Endothelial cell of umbilical vein (primary cell): Measurements from ENCODE around the gene BEAN1. TPM values are rescaled to one million over a fixed set of nuclear protein-coding genes. Genes with fewer than 3 reads are reported as not detected.

ENCODE experiments used
- BruUV-seq: library from RNA; stranded (reverse); fragments of 400-500 nt; replicated peaks from 2 replicates; lab custom pipeline; 2021; lab: Mats Ljungman, UMichigan
- CTCF ChIA-PET: fragments of 300-600, 350-600 bp; sonication (Branson Sonifier 250); formaldehyde crosslinking; loops from one replicate; lab custom pipeline; 2021; ENCODE audit warnings: antibody characterized with exemption, inconsistent platforms; lab: Charles Lee
- POLR2A ChIA-PET: fragments of 300-600, 350-600 bp; sonication (Branson Sonifier 250); formaldehyde crosslinking; loops from one replicate; lab custom pipeline; 2021; ENCODE audit warnings: antibody characterized with exemption, inconsistent platforms; lab: Charles Lee
- DNase-seq: peaks from one replicate; pipeline ENCODE4 v3.0.0-alpha.2; 2011; ENCODE audit warnings: low read depth, low spot score
- FAIRE-seq: peaks from 2 replicates; lab custom pipeline; 2011; peaks lifted over from hg19 to GRCh38; lab: Jason Lieb, UNC
- H2AFZ ChIP-seq: 2 replicates; pipeline ENCODE4 v1.6.0; 2012; ENCODE audit warnings: low read depth, low read length, control low read depth, inconsistent platforms
- H3K27ac ChIP-seq: 2 replicates; pipeline ENCODE4 v1.5.1; 2011; ENCODE audit warnings: low read depth, mild to moderate bottlenecking, control low read depth, low read length, moderate library complexity; ENCODE audit not compliant: insufficient read depth
- H3K27me3 ChIP-seq, 2 experiments: 2 replicates each; pipeline versions ENCODE4 v1.6.0 to v1.6.1; 2011; ENCODE audit warnings: low read length in 2 of 2, mixed read lengths in 1 of 2; ENCODE audit not compliant: control insufficient read depth in 2 of 2, insufficient read depth in 2 of 2
- H3K36me3 ChIP-seq, 2 experiments: 2 replicates in 1 of 2; 3 replicates in 1 of 2; pipeline ENCODE4 v1.5.1; 2011; ENCODE audit warnings: low read length in 2 of 2, mild to moderate bottlenecking in 1 of 2, moderate library complexity in 1 of 2; ENCODE audit not compliant: control insufficient read depth in 2 of 2, insufficient read depth in 2 of 2; ENCODE audit errors: extremely low read depth in 1 of 2
- H3K4me1 ChIP-seq: 3 replicates; pipeline ENCODE4 v1.5.1; 2011; ENCODE audit warnings: mild to moderate bottlenecking, low read length; ENCODE audit not compliant: control insufficient read depth, insufficient read depth; ENCODE audit errors: extremely low read depth
- H3K4me2 ChIP-seq: 2 replicates; pipeline ENCODE4 v1.6.1; 2011; ENCODE audit warnings: low read length, control low read depth, mixed read lengths; ENCODE audit not compliant: insufficient read depth
- H3K4me3 ChIP-seq, 3 experiments: fragments of 200-600 bp in 1 of 3; sonication (generic), shearing (Covaris generic) in 1 of 3; replicated peaks in 1 of 3; 2 replicates each; pipeline ENCODE4 v1.5.1; 2011 to 2016; ENCODE audit warnings: control low read depth in 3 of 3, low read length in 3 of 3, mild to moderate bottlenecking in 2 of 3, inconsistent platforms in 1 of 3, low read depth in 1 of 3, moderate library complexity in 1 of 3; ENCODE audit not compliant: insufficient read depth in 1 of 3
- H3K79me2 ChIP-seq: 2 replicates; pipeline ENCODE4 v1.6.0; 2012; ENCODE audit warnings: low read length, inconsistent platforms; ENCODE audit not compliant: control insufficient read depth, insufficient read depth
- H3K9ac ChIP-seq: replicated peaks from 2 replicates; pipeline ENCODE3; 2011; ENCODE audit warnings: low read length, control low read depth; ENCODE audit not compliant: insufficient read depth; ENCODE audit errors: extremely low read depth
- H3K9me1 ChIP-seq: replicated peaks from 3 replicates; pipeline ENCODE4 v1.6.0; 2011; ENCODE audit warnings: mild to moderate bottlenecking, low read length; ENCODE audit not compliant: control insufficient read depth, insufficient read depth; ENCODE audit errors: extremely low read depth
- H3K9me3 ChIP-seq: replicated peaks from 2 replicates; pipeline ENCODE4 v1.5.1; 2012; ENCODE audit warnings: low read length, inconsistent platforms; ENCODE audit not compliant: control insufficient read depth, insufficient read depth
- H4K20me1 ChIP-seq: replicated peaks from 2 replicates; pipeline ENCODE3; 2011; ENCODE audit warnings: mild to moderate bottlenecking, low read length; ENCODE audit not compliant: control insufficient read depth, insufficient read depth; ENCODE audit errors: extremely low read depth
- CTCF ChIP-seq, 2 donors: IDR thresholded peaks; 1 replicate in 1 of 2; 2 replicates in 1 of 2; pipeline ENCODE4 v1.5.1; 2011; ENCODE audit warnings: low read length in 2 of 2, mild to moderate bottlenecking in 2 of 2, moderate library complexity in 2 of 2, control low read depth in 1 of 2, inconsistent platforms in 1 of 2, low read depth in 1 of 2; ENCODE audit not compliant: insufficient read depth in 1 of 2; ENCODE audit errors: extremely low read depth in 1 of 2
- EZH2 ChIP-seq: IDR thresholded peaks from 2 replicates; pipeline ENCODE4 v1.6.1; 2012; ENCODE audit warnings: borderline replicate concordance, low read depth, mild to moderate bottlenecking, moderate library complexity, low read length, inconsistent platforms; ENCODE audit not compliant: severe bottlenecking
- FOS ChIP-seq: IDR thresholded peaks from 2 replicates; pipeline ENCODE4 v1.6.1; 2011; ENCODE audit warnings: mild to moderate bottlenecking, low read length, moderate library complexity, borderline replicate concordance; ENCODE audit not compliant: insufficient read depth
- GATA2 ChIP-seq: IDR thresholded peaks from 2 replicates; pipeline ENCODE4 v1.7.0; 2011; ENCODE audit warnings: low read depth, mild to moderate bottlenecking, moderate library complexity, mixed read lengths, low read length; ENCODE audit not compliant: insufficient read length, insufficient read depth
- JUN ChIP-seq: IDR thresholded peaks from 2 replicates; pipeline ENCODE4 v1.6.1; 2011; ENCODE audit warnings: borderline replicate concordance, low read depth; ENCODE audit not compliant: insufficient read length, insufficient read depth
- MAX ChIP-seq: IDR thresholded peaks from 2 replicates; pipeline ENCODE4 v1.6.1; 2011; ENCODE audit not compliant: insufficient read depth, insufficient read length
- MYC ChIP-seq: IDR thresholded peaks from one replicate; pipeline ENCODE4 v1.6.1; 2011; ENCODE audit warnings: mild to moderate bottlenecking, low read depth, low read length
- POLR2A ChIP-seq: IDR thresholded peaks from 2 replicates; pipeline ENCODE4 v1.6.1; 2012; ENCODE audit warnings: low read depth, mild to moderate bottlenecking, control low read depth, low read length
- POLR2AphosphoS5 ChIP-seq: IDR thresholded peaks from 2 replicates; pipeline ENCODE4 v1.6.1; 2012; ENCODE audit warnings: low read depth, mild to moderate bottlenecking, control low read depth, low read length, moderate library complexity; ENCODE audit not compliant: insufficient read depth
- dilution Hi-C: fragments of 300-500 bp; cut with MboI; formaldehyde crosslinking; loops from one replicate; pipeline ENCODE4 v1.15.0; 2019; ENCODE audit warnings: low sequenced_read_pairs; ENCODE audit not compliant: extremely low pct_ligation_motif_present
- intact Hi-C: fragments of 100-400 bp; cut with micrococcal nuclease; formaldehyde crosslinking; loops from one replicate; pipeline ENCODE4 v1.10.0; 2022
- polyA plus RNA-seq, 4 experiments: library from polyadenylated mRNA; depleted of rRNA in 3 of 4; stranded (reverse) in 3 of 4; unstranded in 1 of 4; fragments of >200 nt; gene quantifications; 2 replicates each; pipeline versions ENCODE4 v1.2.1 to v1.2.3, GENCODE V29; 2011 to 2012; ENCODE audit warnings: missing spikeins in 1 of 4
- total RNA-seq: library from RNA; stranded (reverse); gene quantifications from 2 replicates; pipeline ENCODE4 v1.2.3, GENCODE V29; 2021

Gene BEAN1
- total and polyA plus RNA-seq, 2 donors (not counting 3 experiments of a cell fraction or from before 2014, with no cell fraction given): not detected

DNA sequence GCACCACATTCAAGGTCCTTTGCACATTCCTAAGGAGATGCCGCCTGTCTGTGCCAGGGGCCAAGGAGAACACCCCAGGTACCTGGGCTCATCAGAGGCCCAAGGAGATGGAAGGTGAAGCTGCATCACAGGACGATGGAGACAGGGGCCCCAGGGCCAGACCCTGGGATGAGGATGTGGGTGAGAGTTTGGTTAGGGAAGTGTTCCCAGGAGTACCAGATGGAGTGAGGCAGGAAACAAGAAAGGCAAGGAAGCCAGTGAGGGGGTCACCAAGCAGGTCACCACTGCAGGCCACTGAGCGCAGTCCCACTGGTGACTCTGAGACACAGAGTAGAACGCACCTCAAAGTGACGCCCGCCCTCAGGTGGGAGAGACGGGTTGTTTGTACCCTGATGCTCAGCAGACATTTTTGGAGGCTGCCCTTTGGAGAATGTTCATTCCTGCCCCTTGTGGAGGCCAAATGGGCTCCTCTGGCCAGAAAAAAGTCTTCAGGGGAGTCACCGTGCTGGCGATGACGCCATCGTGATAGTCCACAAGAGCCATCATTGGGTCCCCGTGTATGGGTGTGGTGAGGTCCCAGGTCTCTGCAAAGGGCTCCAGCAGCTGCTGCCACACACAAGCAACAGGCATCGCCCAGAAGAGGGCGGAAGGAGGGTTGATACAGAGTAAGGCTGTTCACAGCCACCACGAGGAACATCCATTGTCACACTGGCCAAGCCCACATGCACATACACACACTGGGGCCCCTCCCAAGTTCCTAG, 57.5 kb downstream of the BEAN1 start:
- ChIA-PET POLR2A (no interaction called here), CTCF (interaction anchor here (1.3 to 4.7 kb wide), 5 partner anchors 13 to 78 kb away, joined by 3 to 28 read pairs (median 4); no protein-coding TSS in a partner anchor)
- no peaks in the 10 kb centered on the region for H3K9me3 ChIP-seq
- no peak overlapping the region for H2AFZ ChIP-seq
- H3K27me3 ChIP-seq: no peaks in the 10 kb centered on the region
- DNase-seq: no peak
- dilution Hi-C loops (no loop called here), intact Hi-C loops (loop anchor here (5.0 kb wide), 1 partner anchor 127 kb away; no protein-coding TSS in a partner anchor)
- TF ChIP-seq GATA2 (no peak), POLR2AphosphoS5 (no peak), MAX (no peak), JUN (no peak), CTCF (IDR thresholded peaks at IDR 0.05; ENCODE audit: extremely low read depth in 1 of 2, insufficient read depth in 1 of 2, low read depth in 1 of 2, low read length in 2 of 2) (no peak), POLR2A (no peak), MYC (no peak), FOS (no peak), EZH2 (no peak)
- H3K36me3 ChIP-seq: no peaks in the 10 kb centered on the region
- H3K27ac ChIP-seq: no peak overlapping the region
- no peaks in the 10 kb centered on the region for H3K9me1 ChIP-seq
- H3K4me3 ChIP-seq: no peak overlapping the region
- BruUV-seq: no TSS peak
- H3K4me2 ChIP-seq: no peak overlapping the region
- FAIRE-seq: no peak
- H3K79me2 ChIP-seq: no peaks in the 10 kb centered on the region
- no peaks in the 10 kb centered on the region for H4K20me1 ChIP-seq
- peaks cover 2% of the 10 kb centered on the region for H3K4me1 ChIP-seq
- no peak overlapping the region for H3K9ac ChIP-seq
